GM23338 (cell line): ENCODE measurements around the gene AGFG1. TPM values are rescaled to one million over a fixed set of nuclear protein-coding genes. Genes with fewer than 3 reads are reported as not detected.

Experiments
- ATAC-seq: fragments of 200-7000 bp; cut with Tn5 transposase; 3 replicates; pipeline ENCODE4 v1.9.1; 2020
- DNase-seq: peaks from one replicate; pipeline ENCODE4 v3.0.0-alpha.2; 2015; ENCODE audit warnings: low spot score
- H2AFZ ChIP-seq: fragments of 200-600 bp; sonication (generic); 2 replicates; pipeline ENCODE4 v1.8.0; 2016; ENCODE audit warnings: antibody characterized with exemption, mild to moderate bottlenecking, moderate library complexity
- H3F3A ChIP-seq: fragments of 200-600 bp; sonication (generic); replicated peaks from 2 replicates; pipeline ENCODE4 v1.8.0; 2017; ENCODE audit warnings: antibody characterized with exemption, mixed run types, low read depth
- H3K27ac ChIP-seq: fragments of 200-600 bp; sonication (generic); 2 replicates; pipeline ENCODE4 v1.6.1; 2016; ENCODE audit warnings: low read depth
- H3K27me3 ChIP-seq: fragments of 200-600 bp; sonication (generic); 2 replicates; pipeline ENCODE4 v1.8.0; 2016; ENCODE audit warnings: mild to moderate bottlenecking, mixed run types, moderate library complexity; ENCODE audit not compliant: insufficient read depth
- H3K36me3 ChIP-seq: fragments of 200-600 bp; sonication (generic); 2 replicates; pipeline ENCODE4 v1.8.0; 2016; ENCODE audit warnings: mild to moderate bottlenecking; ENCODE audit not compliant: insufficient read depth
- H3K4me1 ChIP-seq: fragments of 200-600 bp; sonication (generic); 2 replicates; pipeline ENCODE4 v1.8.0; 2016; ENCODE audit warnings: mild to moderate bottlenecking, moderate library complexity; ENCODE audit not compliant: insufficient read depth
- H3K4me2 ChIP-seq: fragments of 200-600 bp; sonication (generic); 2 replicates; pipeline ENCODE4 v1.7.1; 2017; ENCODE audit warnings: mixed run types
- H3K4me3 ChIP-seq: fragments of 200-600 bp; sonication (generic); 2 replicates; pipeline ENCODE4 v1.6.1; 2016; ENCODE audit warnings: mixed run types
- H3K79me2 ChIP-seq: fragments of 200-600 bp; sonication (generic); replicated peaks from 2 replicates; pipeline ENCODE4 v1.8.0; 2017; ENCODE audit warnings: mild to moderate bottlenecking; ENCODE audit not compliant: insufficient read depth
- H3K9me2 ChIP-seq: fragments of 200-600 bp; sonication (generic); 2 replicates; pipeline ENCODE4 v1.8.0; 2017; ENCODE audit not compliant: insufficient read depth
- H4K20me1 ChIP-seq: fragments of 200-600 bp; sonication (generic); replicated peaks from 2 replicates; pipeline ENCODE4 v1.8.0; 2017; ENCODE audit warnings: mild to moderate bottlenecking; ENCODE audit not compliant: insufficient read depth
- H3K27ac Mint-ChIP-seq: 2 replicates; pipeline ENCODE4 v1.8.0; 2020; ENCODE audit warnings: inconsistent platforms, mild to moderate bottlenecking, moderate library complexity, mixed read lengths
- H3K27me3 Mint-ChIP-seq: 3 replicates; pipeline ENCODE4 v1.8.0; 2022; ENCODE audit warnings: low read depth, mild to moderate bottlenecking, moderate library complexity, mixed read lengths, inconsistent platforms; ENCODE audit not compliant: insufficient read depth, poor library complexity
- H3K36me3 Mint-ChIP-seq: 3 replicates; pipeline ENCODE4 v1.8.0; 2021; ENCODE audit warnings: low read depth, mild to moderate bottlenecking, inconsistent platforms, moderate library complexity, mixed read lengths
- H3K4me1 Mint-ChIP-seq: 3 replicates; pipeline ENCODE4 v1.8.0; 2020; ENCODE audit warnings: mild to moderate bottlenecking, inconsistent platforms, mixed read lengths
- H3K4me3 Mint-ChIP-seq: 3 replicates; pipeline ENCODE4 v1.8.0; 2021; ENCODE audit warnings: moderate library complexity, mild to moderate bottlenecking, inconsistent platforms, mixed read lengths
- H3K9me3 Mint-ChIP-seq: 3 replicates; pipeline ENCODE4 v1.8.0; 2020; ENCODE audit warnings: moderate library complexity, mild to moderate bottlenecking, inconsistent platforms, mixed read lengths
- JUNB ChIP-seq: IDR thresholded peaks from one replicate; pipeline ENCODE4 v1.6.1; 2016; ENCODE audit warnings: antibody characterized with exemption; ENCODE audit not compliant: unreplicated experiment
- NANOG ChIP-seq: IDR thresholded peaks from 2 replicates; pipeline ENCODE4 v1.6.1; 2016; ENCODE audit warnings: antibody characterized with exemption, borderline replicate concordance
- REST ChIP-seq: IDR thresholded peaks from one replicate; pipeline ENCODE4 v1.6.1; 2018; ENCODE audit warnings: antibody characterized with exemption; ENCODE audit not compliant: unreplicated experiment
- ZNF462 ChIP-seq: fragments of 250-450 bp; sonication (Bioruptor Pico); IDR thresholded peaks from 2 replicates; pipeline ENCODE4 v1.5.0; 2020; ENCODE audit warnings: mild to moderate bottlenecking, moderate library complexity
- polyA plus RNA-seq: library from polyadenylated mRNA; unstranded; fragments of >200 nt; fragmentation: Nextera tagmentation; extraction: Ambion mirVana; gene quantifications from 2 replicates; pipeline ENCODE4 v1.2.1, GENCODE V29; 2016
- total RNA-seq: library from RNA; depleted of rRNA; stranded (reverse); fragments of >200 nt; shearing (Covaris generic); gene quantifications from 2 replicates; pipeline ENCODE4 v1.2.3, GENCODE V29; 2014
- TF ChIP-seq, protein P1 (sequence below), 2 experiments: fragments of 200-600 bp in 1 of 2; sonication (generic) in 1 of 2; conservative IDR thresholded peaks; 2 replicates each; pipeline versions ENCODE4 v1.5.1 to v1.6.1; 2016 to 2017; ENCODE audit warnings: antibody characterized with exemption in 2 of 2, low read depth in 2 of 2, mild to moderate bottlenecking in 2 of 2, moderate library complexity in 1 of 2

The AGFG1 gene
- total and polyA plus RNA-seq, 2 experiments from 2014 or later, result 14.5 to 113 TPM

DNA sequence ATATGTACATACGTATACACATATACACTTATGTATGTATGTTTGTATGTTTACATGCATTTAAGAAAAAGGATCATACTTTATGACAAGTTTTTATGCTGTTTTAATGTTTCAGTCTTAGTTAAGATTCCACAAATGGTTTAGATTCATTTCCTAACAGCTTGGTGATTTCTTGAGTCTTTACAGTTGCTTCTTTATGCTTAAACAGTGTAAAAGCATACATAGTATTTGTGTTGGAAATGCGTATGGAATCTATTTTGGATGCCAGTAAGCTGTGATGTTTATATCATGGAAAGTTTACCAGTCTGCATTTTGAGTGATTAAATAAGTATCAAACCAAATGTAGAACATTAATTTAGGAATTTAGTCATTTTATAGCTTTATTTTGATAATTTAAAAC is 55.4 kb downstream of the AGFG1 start:
- no peak overlapping the region for H3K27ac ChIP-seq
- H2AFZ ChIP-seq, result no peak overlapping the region
- H3K4me3 ChIP-seq, result no peak overlapping the region
- no peaks in the 10 kb centered on the region for H3K27me3 ChIP-seq
- H3K4me1 ChIP-seq, result no peaks in the 10 kb centered on the region
- no peaks in the 10 kb centered on the region for H3F3A ChIP-seq
- no peaks in the 10 kb centered on the region; the same call in 2 of the 3 replicates for H3K4me1 Mint-ChIP-seq
- peaks cover 2% of the 10 kb centered on the region for H3K27me3 Mint-ChIP-seq
- H3K4me3 Mint-ChIP-seq, result no peak overlapping the region
- H3K9me3 Mint-ChIP-seq, result no peaks in the 10 kb centered on the region
- peaks cover 30% of the 10 kb centered on the region; the same call in 2 of the 3 replicates for H3K36me3 Mint-ChIP-seq
- ATAC-seq (no peak), DNase-seq (no peak)
- peaks cover 11% of the 10 kb centered on the region; the same call in 1 of the 2 replicates for H3K36me3 ChIP-seq
- peaks cover 55% of the 10 kb centered on the region for H3K79me2 ChIP-seq
- TF ChIP-seq ZNF462 (CRISPR knock-in tag) (no peak), JUNB (no peak), NANOG (no peak), REST (no peak)
- TF ChIP-seq, protein P1, sequence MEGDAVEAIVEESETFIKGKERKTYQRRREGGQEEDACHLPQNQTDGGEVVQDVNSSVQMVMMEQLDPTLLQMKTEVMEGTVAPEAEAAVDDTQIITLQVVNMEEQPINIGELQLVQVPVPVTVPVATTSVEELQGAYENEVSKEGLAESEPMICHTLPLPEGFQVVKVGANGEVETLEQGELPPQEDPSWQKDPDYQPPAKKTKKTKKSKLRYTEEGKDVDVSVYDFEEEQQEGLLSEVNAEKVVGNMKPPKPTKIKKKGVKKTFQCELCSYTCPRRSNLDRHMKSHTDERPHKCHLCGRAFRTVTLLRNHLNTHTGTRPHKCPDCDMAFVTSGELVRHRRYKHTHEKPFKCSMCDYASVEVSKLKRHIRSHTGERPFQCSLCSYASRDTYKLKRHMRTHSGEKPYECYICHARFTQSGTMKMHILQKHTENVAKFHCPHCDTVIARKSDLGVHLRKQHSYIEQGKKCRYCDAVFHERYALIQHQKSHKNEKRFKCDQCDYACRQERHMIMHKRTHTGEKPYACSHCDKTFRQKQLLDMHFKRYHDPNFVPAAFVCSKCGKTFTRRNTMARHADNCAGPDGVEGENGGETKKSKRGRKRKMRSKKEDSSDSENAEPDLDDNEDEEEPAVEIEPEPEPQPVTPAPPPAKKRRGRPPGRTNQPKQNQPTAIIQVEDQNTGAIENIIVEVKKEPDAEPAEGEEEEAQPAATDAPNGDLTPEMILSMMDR (conservative IDR thresholded peaks at IDR 0.05; ENCODE audit: low read depth in 2 of 2), result no peak
- H4K20me1 ChIP-seq, result peaks cover 9% of the 10 kb centered on the region
- H3K4me2 ChIP-seq, result no peak overlapping the region
- no peaks in the 10 kb centered on the region for H3K9me2 ChIP-seq
- no peak overlapping the region for H3K27ac Mint-ChIP-seq
